HepG2 (cell line): Measurements from ENCODE around the gene ZNF503.

ENCODE experiments used
- CTCF ChIP-seq: sonication (generic); formaldehyde crosslinking; IDR thresholded peaks from 2 replicates; pipeline ENCODE4 v1.5.0; 2020; ENCODE audit warnings: mild to moderate bottlenecking, missing genetic modification reagents, moderate library complexity
- POLR2A ChIP-seq, 2 experiments: IDR thresholded peaks; 2 replicates each; pipeline ENCODE4 v1.6.1; 2011; ENCODE audit warnings: low read depth in 2 of 2, low read length in 2 of 2, mild to moderate bottlenecking in 1 of 2, moderate library complexity in 1 of 2; ENCODE audit not compliant: insufficient read depth in 1 of 2
- PPARG ChIP-seq: conservative IDR thresholded peaks from 2 replicates; pipeline ENCODE4 v1.6.1; 2016; ENCODE audit warnings: missing biosample characterization, missing genetic modification reagents
- YY1 ChIP-seq: IDR thresholded peaks from 2 replicates; pipeline ENCODE4 v1.6.1; 2011; ENCODE audit warnings: low read length, low read depth, moderate library complexity, mild to moderate bottlenecking; ENCODE audit not compliant: insufficient read depth, insufficient replicate concordance
- ZBTB4 ChIP-seq: sonication (generic); formaldehyde crosslinking; IDR thresholded peaks from 2 replicates; pipeline ENCODE4 v1.4.0; 2020; ENCODE audit warnings: missing genetic modification reagents, mild to moderate bottlenecking, borderline replicate concordance
- ZHX1 ChIP-seq: sonication (generic); formaldehyde crosslinking; IDR thresholded peaks from 2 replicates; pipeline ENCODE4 v1.8.1; 2022; ENCODE audit warnings: low read depth, mild to moderate bottlenecking, missing genetic modification reagents
- ZNF746 ChIP-seq: sonication (generic); formaldehyde crosslinking; IDR thresholded peaks from 2 replicates; pipeline ENCODE4 v1.8.0; 2022; ENCODE audit warnings: mild to moderate bottlenecking, missing genetic modification reagents

GRCh38 chr10:75424571-75424970 is 23.0 kb upstream of the ZNF503 start:
- TF ChIP-seq POLR2A (IDR thresholded peaks at IDR 0.05; ENCODE audit: insufficient read depth in 1 of 2, low read depth in 2 of 2, low read length in 2 of 2) (no peak), YY1 (no peak), ZHX1 (no peak), PPARG (CRISPR knock-in tag) (no peak), ZNF746 (CRISPR knock-in tag) (no peak), CTCF (CRISPR knock-in tag) (no peak), ZBTB4 (no peak)
